Lower lobe of right lung (tissue), 2 donors: Measurements from ENCODE around the gene UBE2E3. TPM values are rescaled to one million over a fixed set of nuclear protein-coding genes. Genes with fewer than 3 reads are reported as not detected.
"Not testable (repeated sequence)": the region's sequence is repeated elsewhere in the genome, so short reads cannot be mapped to it uniquely, and the experiment has no call there.

Experiments used
- ATAC-seq, 2 donors: fragments of 200-7000 bp; cut with Tn5 transposase; one replicate each; pipeline ENCODE4 v1.9.1; 2020 to 2022; ENCODE audit warnings: mild to moderate bottlenecking in 2 of 2, moderate library complexity in 2 of 2
- DNase-seq: peaks from one replicate; pipeline ENCODE4 v3.0.0-alpha.2; 2020
- H3K27ac ChIP-seq: fragments of 200-600 bp; one replicate; pipeline ENCODE4 v1.8.0; 2022
- H3K27me3 ChIP-seq: fragments of 200-600 bp; one replicate; pipeline ENCODE4 v1.8.0; 2022; ENCODE audit warnings: low read depth
- H3K36me3 ChIP-seq: fragments of 200-600 bp; one replicate; pipeline ENCODE4 v1.8.0; 2022; ENCODE audit warnings: mild to moderate bottlenecking
- H3K4me1 ChIP-seq: fragments of 200-600 bp; one replicate; pipeline ENCODE4 v1.8.0; 2022
- H3K4me3 ChIP-seq: fragments of 200-600 bp; one replicate; pipeline ENCODE4 v1.8.0; 2022; ENCODE audit warnings: mild to moderate bottlenecking
- H3K9me3 ChIP-seq: fragments of 200-600 bp; one replicate; pipeline ENCODE4 v1.8.0; 2022
- CTCF ChIP-seq: fragments of 200-600 bp; IDR thresholded peaks from one replicate; pipeline ENCODE4 v1.8.0; 2022; ENCODE audit warnings: antibody characterized with exemption, mild to moderate bottlenecking
- intact Hi-C: fragments of 100-400 bp; cut with DNase I; formaldehyde crosslinking; loops from one replicate; pipeline ENCODE4 v1.11.0; 2022
- total RNA-seq: library from RNA; stranded (reverse); fragmentation: NEBNext Ultra II Directional; extraction: Animal tissue kit (Norgen Biotek cat#: 25700); gene quantifications from one replicate; pipeline ENCODE4 v1.2.1, GENCODE V29; 2021
- donor health status: DM: no; HTN: yes; CAD: no; lungs with severe emphysema.

Gene UBE2E3
- total RNA-seq, 1 donor from 2014 or later: 39.7 TPM

- ATAC-seq (peak; percentile 48 to 60), DNase-seq (no peak)
- intact Hi-C loops: loop anchor here (10.0 kb wide), 1 partner anchor 638 kb away; no protein-coding TSS in a partner anchor
Observed at GRCh38 chr2:181077128-181077709, 96.8 kb downstream of the UBE2E3 start.

GRCh38 chr2:181083140-181083539 lies 102.7 kb downstream of the UBE2E3 start:
- Histone ChIP-seq H3K4me3 (no peak overlapping the region), H3K27me3 (no peaks in the 10 kb centered on the region), H3K4me1 (no peaks in the 10 kb centered on the region), H3K27ac (no peak overlapping the region), H3K36me3 (no peaks in the 10 kb centered on the region), H3K9me3 (no peaks in the 10 kb centered on the region)
- no peak for TF ChIP-seq CTCF
- no peak for ATAC-seq
- intact Hi-C loops: no loop called here
- DNase-seq: no peak

More at GRCh38 chr2:181077128-181077709, 96.8 kb downstream of the UBE2E3 start:
- peak; percentile 69 for TF ChIP-seq CTCF
- Histone ChIP-seq H3K27me3 (no peaks in the 10 kb centered on the region), H3K4me3 (no peak overlapping the region), H3K27ac (no peak overlapping the region), H3K36me3 (no peaks in the 10 kb centered on the region), H3K9me3 (no peaks in the 10 kb centered on the region), H3K4me1 (no peaks in the 10 kb centered on the region)

- ATAC-seq: no peak
Observed at GRCh38 chr2:181085734-181086133, 105.3 kb downstream of the UBE2E3 start.

GRCh38 chr2:181091920-181092319 lies 111.5 kb downstream of the UBE2E3 start:
- not testable (repeated sequence) for ATAC-seq

More at GRCh38 chr2:181085734-181086133, 105.3 kb downstream of the UBE2E3 start:
- no peak for TF ChIP-seq CTCF
- H3K27me3 ChIP-seq: no peaks in the 10 kb centered on the region
- H3K4me1 ChIP-seq: no peaks in the 10 kb centered on the region
- H3K4me3 ChIP-seq: no peak overlapping the region
- H3K9me3 ChIP-seq: no peaks in the 10 kb centered on the region
- no peak overlapping the region for H3K27ac ChIP-seq
- no peak for DNase-seq
- H3K36me3 ChIP-seq: no peaks in the 10 kb centered on the region
- intact Hi-C loops: no loop called here

GRCh38 chr2:181095486-181095885 lies 115.1 kb downstream of the UBE2E3 start:
- TF ChIP-seq CTCF: no peak
- intact Hi-C loops: no loop called here
- no peaks in the 10 kb centered on the region for H3K4me1 ChIP-seq

More at GRCh38 chr2:181091920-181092319, 111.5 kb downstream of the UBE2E3 start:
- H3K4me1 ChIP-seq, H3K36me3 ChIP-seq, H3K4me3 ChIP-seq, DNase-seq, H3K27me3 ChIP-seq, intact Hi-C loops, H3K27ac ChIP-seq: not testable (repeated sequence)
- H3K9me3 ChIP-seq: peaks cover 12% of the 10 kb centered on the region

GRCh38 chr2:181103659-181104058 lies 123.3 kb downstream of the UBE2E3 start:
- no peak for TF ChIP-seq CTCF
- Histone ChIP-seq H3K27ac (no peak overlapping the region), H3K4me1 (no peaks in the 10 kb centered on the region), H3K4me3 (no peak overlapping the region), H3K27me3 (no peaks in the 10 kb centered on the region), H3K9me3 (no peaks in the 10 kb centered on the region), H3K36me3 (no peaks in the 10 kb centered on the region)
- no peak for ATAC-seq
- DNase-seq: no peak
- intact Hi-C loops: loop anchor here (10.0 kb wide), 1 partner anchor 361 kb away; no protein-coding TSS in a partner anchor

More at GRCh38 chr2:181095486-181095885, 115.1 kb downstream of the UBE2E3 start:
- H3K27ac ChIP-seq: no peak overlapping the region
- no peak for ATAC-seq
- no peak overlapping the region for H3K4me3 ChIP-seq
- no peaks in the 10 kb centered on the region for H3K36me3 ChIP-seq
- no peaks in the 10 kb centered on the region for H3K27me3 ChIP-seq
- DNase-seq: no peak
- H3K9me3 ChIP-seq: peaks cover 12% of the 10 kb centered on the region
